Measurements from ENCODE around the gene OTULIN. TPM values are rescaled to one million over a fixed set of nuclear protein-coding genes. Genes with fewer than 3 reads are reported as not detected.

The OTULIN gene
- total and polyA plus RNA-seq, 4 donors, result 8.6 to 60.4 (median 30.6) TPM

DNA sequence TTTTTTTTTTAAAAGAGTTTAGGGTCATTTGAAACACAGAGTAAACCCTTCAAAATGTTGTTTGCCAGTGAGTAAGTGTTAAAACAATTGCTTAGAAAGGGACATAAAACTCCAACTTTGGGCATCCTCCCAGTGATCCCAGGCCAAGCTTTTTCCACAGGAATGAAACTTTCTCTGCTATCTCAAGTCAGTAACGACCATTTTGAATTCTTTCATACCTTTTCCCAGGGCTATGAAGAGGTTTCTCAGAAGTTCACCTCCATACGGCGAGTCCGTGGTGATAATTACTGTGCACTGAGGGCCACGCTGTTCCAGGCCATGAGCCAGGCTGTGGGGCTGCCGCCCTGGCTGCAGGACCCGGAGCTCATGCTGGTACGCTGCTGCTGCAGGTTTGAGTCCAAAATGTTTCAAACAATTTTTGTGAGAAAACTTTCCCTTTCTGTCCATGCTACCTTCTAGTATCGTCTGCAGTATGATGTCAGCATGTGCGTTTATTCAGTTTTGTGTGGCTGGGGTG, 16.8 kb downstream of the OTULIN start:
- 50 to 56% methylated on average over 10 of the region's 10 CpGs for WGBS, 2 donors
- intact Hi-C loops (cut with DNase I), result loop anchor here in 1 of 2 donors (10.0 kb wide), 1 partner anchor 194 kb away; the partner anchor contains the start of gene ANKH
- DNase-seq (no peak), ATAC-seq (ENCODE audit: low FRiP score) (no peak)
- no peaks in the 10 kb centered on the region for H3K9me3 ChIP-seq (ENCODE audit: control insufficient read depth, low read length)
- H3K4me1 ChIP-seq (ENCODE audit: control insufficient read depth in 1 of 2, insufficient read depth in 2 of 2, low read length in 2 of 2), result peaks cover 0 to 2% of the 10 kb centered on the region in 2 donors
- H3K36me3 ChIP-seq (ENCODE audit: control insufficient read depth in 1 of 2, insufficient read depth in 2 of 2, low read length in 1 of 2), result peaks cover 0 to 6% of the 10 kb centered on the region in 2 donors
- peak overlapping the region in 1 of 2 donors; percentile 10 for H3K27ac ChIP-seq (ENCODE audit: low read depth in 1 of 2, low read length in 2 of 2)
- H3K27me3 ChIP-seq (ENCODE audit: control insufficient read depth in 1 of 2, insufficient read depth in 2 of 2, low read length in 1 of 2), result no peaks in the 10 kb centered on the region
- no peak overlapping the region for H3K4me3 ChIP-seq (ENCODE audit: low read length in 2 of 2)

DNA sequence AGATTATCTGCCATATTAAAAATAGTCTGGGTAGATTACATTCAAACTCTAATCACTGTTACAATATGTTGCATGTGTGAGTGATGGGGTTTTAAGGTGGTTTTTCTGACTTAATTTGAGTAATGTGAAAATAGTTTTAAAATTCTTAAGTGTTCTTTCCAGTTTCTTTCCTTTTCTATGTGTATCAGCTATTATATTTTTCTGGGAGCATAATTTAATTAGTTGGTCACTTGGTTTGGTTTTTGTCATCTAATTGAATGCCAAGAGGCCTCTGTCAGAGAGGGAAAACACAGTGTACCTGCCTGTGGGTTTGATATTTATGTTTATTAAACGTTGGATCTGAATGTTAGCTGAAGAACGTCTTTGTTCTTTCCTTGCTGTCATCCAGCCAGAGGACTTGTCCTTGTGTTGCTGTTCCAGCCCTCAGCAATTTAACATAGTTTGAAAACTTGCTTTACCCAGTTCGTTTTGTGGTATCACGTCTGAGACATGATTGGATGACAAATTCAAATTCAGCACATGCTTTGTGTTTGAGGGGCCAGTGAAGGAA, 19.5 kb downstream of the OTULIN start:
- intact Hi-C loops (cut with DNase I), result loop anchor here in 1 of 2 donors (10.0 kb wide), 1 partner anchor 191 kb away; the partner anchor contains the start of gene ANKH
- Histone ChIP-seq H3K27ac (ENCODE audit: low read depth in 1 of 2, low read length in 2 of 2) (peak overlapping the region in 1 of 2 donors; percentile 25), H3K27me3 (ENCODE audit: control insufficient read depth in 1 of 2, insufficient read depth in 2 of 2, low read length in 1 of 2) (no peaks in the 10 kb centered on the region), H3K4me3 (ENCODE audit: low read length in 2 of 2) (no peak overlapping the region), H3K4me1 (ENCODE audit: control insufficient read depth in 1 of 2, insufficient read depth in 2 of 2, low read length in 2 of 2) (peaks cover 0 to 3% of the 10 kb centered on the region in 2 donors), H3K36me3 (ENCODE audit: control insufficient read depth in 1 of 2, insufficient read depth in 2 of 2, low read length in 1 of 2) (peaks cover 0 to 6% of the 10 kb centered on the region in 2 donors), H3K9me3 (ENCODE audit: control insufficient read depth, low read length) (no peaks in the 10 kb centered on the region)
- DNase-seq (no peak), ATAC-seq (ENCODE audit: low FRiP score) (no peak)
- 28 to 41% methylated on average over 4 of the region's 4 CpGs for WGBS, 2 donors

DNA sequence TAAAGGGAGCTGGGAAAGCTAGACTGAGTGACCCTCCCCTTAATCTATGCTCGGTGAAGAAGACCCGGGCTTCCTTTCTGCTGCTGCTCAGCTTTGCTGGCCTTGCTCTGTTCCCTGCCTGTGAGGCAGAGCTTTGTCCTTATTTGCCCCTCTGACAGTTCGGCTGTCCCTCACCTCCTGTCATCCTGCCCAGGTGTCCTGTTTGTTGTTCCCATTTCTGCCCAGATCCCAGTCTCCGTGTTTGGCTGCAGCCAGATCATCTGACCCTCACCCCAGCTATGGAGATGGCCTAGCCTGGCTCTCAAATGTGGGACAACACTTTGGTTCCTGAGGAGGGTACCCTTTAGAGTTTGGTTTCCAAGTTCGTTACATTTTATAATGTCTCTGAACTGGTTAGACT, 20.2 kb downstream of the OTULIN start:
- no peaks in the 10 kb centered on the region for H3K27me3 ChIP-seq (ENCODE audit: control insufficient read depth in 1 of 2, insufficient read depth in 2 of 2, low read length in 1 of 2)
- WGBS, 2 donors, result 68 to 72% methylated on average over 5 of the region's 5 CpGs
- H3K36me3 ChIP-seq (ENCODE audit: control insufficient read depth in 1 of 2, insufficient read depth in 2 of 2, low read length in 1 of 2), result peaks cover under 1 to 6% of the 10 kb centered on the region in 2 donors
- intact Hi-C loops (cut with DNase I), result loop anchor here (5.0 to 10.0 kb wide), 3 partner anchors 43 to 328 kb away; partner anchors contain the start of gene ANKH (in 1 of the 2)
- DNase-seq, result no peak
- H3K27ac ChIP-seq (ENCODE audit: low read depth in 1 of 2, low read length in 2 of 2), result no peak overlapping the region
- peak; percentile 31 for ATAC-seq (ENCODE audit: low FRiP score)
- no peak overlapping the region for H3K4me3 ChIP-seq (ENCODE audit: low read length in 2 of 2)
- no peaks in the 10 kb centered on the region for H3K9me3 ChIP-seq (ENCODE audit: control insufficient read depth, low read length)
- peaks cover 0 to 3% of the 10 kb centered on the region in 2 donors for H3K4me1 ChIP-seq (ENCODE audit: control insufficient read depth in 1 of 2, insufficient read depth in 2 of 2, low read length in 2 of 2)

DNA sequence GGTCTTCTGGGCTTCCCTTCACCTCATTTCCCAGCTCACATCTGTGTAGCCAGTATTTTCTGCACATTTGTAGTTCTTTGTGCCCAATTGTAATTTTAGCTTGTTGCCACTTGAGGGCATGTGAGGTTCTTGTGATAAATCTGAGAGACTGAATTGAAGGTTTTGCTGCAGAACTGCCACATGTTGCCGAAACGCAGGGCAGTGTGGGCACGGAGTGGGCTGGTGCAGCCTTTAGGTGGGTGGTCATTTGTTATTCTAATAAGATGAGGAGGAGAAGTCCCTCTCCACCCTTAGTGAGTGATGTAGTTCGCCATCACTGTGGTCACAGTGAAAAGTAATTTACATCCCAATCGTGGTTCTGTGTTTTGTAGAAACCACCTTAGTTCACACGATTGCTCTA, 21.2 kb downstream of the OTULIN start:
- no peaks in the 10 kb centered on the region for H3K27me3 ChIP-seq (ENCODE audit: control insufficient read depth in 1 of 2, insufficient read depth in 2 of 2, low read length in 1 of 2)
- peaks cover 1 to 3% of the 10 kb centered on the region in 2 donors for H3K4me1 ChIP-seq (ENCODE audit: control insufficient read depth in 1 of 2, insufficient read depth in 2 of 2, low read length in 2 of 2)
- intact Hi-C loops (cut with DNase I), result loop anchor here (5.0 to 10.0 kb wide), 3 partner anchors 42 to 327 kb away; partner anchors contain the start of gene ANKH (in 1 of the 2)
- no peak overlapping the region for H3K4me3 ChIP-seq (ENCODE audit: low read length in 2 of 2)
- ATAC-seq (ENCODE audit: low FRiP score) (peak; percentile 65), DNase-seq (no peak)
- H3K9me3 ChIP-seq (ENCODE audit: control insufficient read depth, low read length), result peaks cover 2% of the 10 kb centered on the region
- H3K36me3 ChIP-seq (ENCODE audit: control insufficient read depth in 1 of 2, insufficient read depth in 2 of 2, low read length in 1 of 2), result peaks cover 9 to 14% of the 10 kb centered on the region in 2 donors
- no peak overlapping the region for H3K27ac ChIP-seq (ENCODE audit: low read depth in 1 of 2, low read length in 2 of 2)
- 28% methylated on average over 6 of the region's 6 CpGs for WGBS, 2 donors

DNA sequence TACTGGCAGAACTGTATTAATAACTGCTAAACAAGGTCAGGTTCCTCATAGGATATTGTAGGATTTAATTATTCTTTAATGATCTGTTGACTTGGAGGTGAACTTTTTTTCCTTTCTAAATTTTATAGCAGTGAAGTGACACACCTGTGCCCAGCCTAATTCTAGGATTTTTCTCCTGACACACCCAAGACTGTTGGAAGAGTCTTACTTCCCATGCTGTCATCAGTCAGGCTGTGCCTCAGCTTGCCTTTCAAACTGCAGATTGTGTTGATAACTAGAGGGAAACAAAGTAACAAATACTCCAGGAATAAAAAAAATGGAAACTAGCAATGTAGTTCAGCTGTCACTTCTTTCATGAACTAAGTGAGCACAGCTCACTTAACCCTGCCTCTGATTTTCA, 22.0 kb downstream of the OTULIN start:
- peaks cover 3 to 4% of the 10 kb centered on the region in 2 donors for H3K4me1 ChIP-seq (ENCODE audit: control insufficient read depth in 1 of 2, insufficient read depth in 2 of 2, low read length in 2 of 2)
- H3K27me3 ChIP-seq (ENCODE audit: control insufficient read depth in 1 of 2, insufficient read depth in 2 of 2, low read length in 1 of 2), result no peaks in the 10 kb centered on the region
- peak overlapping the region in 1 of 2 donors; percentile 44 for H3K27ac ChIP-seq (ENCODE audit: low read depth in 1 of 2, low read length in 2 of 2)
- H3K9me3 ChIP-seq (ENCODE audit: control insufficient read depth, low read length), result peaks cover 2% of the 10 kb centered on the region
- intact Hi-C loops (cut with DNase I), result loop anchor here (5.0 to 10.0 kb wide), 3 partner anchors 41 to 326 kb away; partner anchors contain the start of gene ANKH (in 1 of the 2)
- peaks cover 10 to 15% of the 10 kb centered on the region in 2 donors for H3K36me3 ChIP-seq (ENCODE audit: control insufficient read depth in 1 of 2, insufficient read depth in 2 of 2, low read length in 1 of 2)
- ATAC-seq (ENCODE audit: low FRiP score), result no peak
- no peak overlapping the region for H3K4me3 ChIP-seq (ENCODE audit: low read length in 2 of 2)
- no peak for DNase-seq

DNA sequence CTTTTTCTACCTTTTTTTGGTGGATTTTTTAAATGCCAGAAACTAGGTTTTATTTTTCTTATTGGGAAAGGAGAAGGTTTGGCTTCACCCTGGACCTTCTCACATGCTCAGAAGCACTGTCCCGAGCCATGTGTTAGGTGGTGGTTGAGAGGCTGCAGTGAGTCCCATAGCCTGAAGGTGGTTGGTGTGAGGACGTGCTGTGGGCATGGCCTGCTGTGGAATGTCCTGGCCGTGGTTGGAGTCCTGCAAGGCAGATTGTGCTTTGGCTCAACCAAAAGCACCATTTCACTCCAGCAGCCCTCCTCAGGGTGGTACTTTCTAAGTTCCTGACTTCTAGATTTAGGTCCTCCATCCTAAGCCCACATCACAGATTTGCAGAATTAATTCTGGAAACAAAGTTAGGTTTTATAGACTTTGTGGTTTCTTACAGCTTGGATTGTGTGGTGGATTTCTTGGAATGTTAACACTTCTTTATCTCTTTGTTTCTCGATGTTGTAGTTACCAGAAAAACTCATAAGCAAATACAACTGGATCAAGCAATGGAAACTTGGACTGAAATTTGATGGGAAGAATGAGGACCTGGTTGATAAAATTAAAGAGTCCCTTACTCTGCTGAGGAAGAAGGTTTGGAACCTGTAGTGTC, 22.6 kb downstream of the OTULIN start:
- peak overlapping the region; percentile 16 to 19 for H3K27ac ChIP-seq (ENCODE audit: low read depth in 1 of 2, low read length in 2 of 2)
- intact Hi-C loops (cut with DNase I), result loop anchor here (5.0 to 10.0 kb wide), 3 partner anchors 40 to 325 kb away; partner anchors contain the start of gene ANKH (in 1 of the 2)
- H3K36me3 ChIP-seq (ENCODE audit: control insufficient read depth in 1 of 2, insufficient read depth in 2 of 2, low read length in 1 of 2), result peaks cover 10 to 15% of the 10 kb centered on the region in 2 donors
- no peaks in the 10 kb centered on the region for H3K27me3 ChIP-seq (ENCODE audit: control insufficient read depth in 1 of 2, insufficient read depth in 2 of 2, low read length in 1 of 2)
- peaks cover 2% of the 10 kb centered on the region for H3K9me3 ChIP-seq (ENCODE audit: control insufficient read depth, low read length)
- ATAC-seq (ENCODE audit: low FRiP score), result peak; percentile 68
- 2 to 6% methylated on average over 4 of the region's 4 CpGs for WGBS, 2 donors
- H3K4me1 ChIP-seq (ENCODE audit: control insufficient read depth in 1 of 2, insufficient read depth in 2 of 2, low read length in 2 of 2), result peaks cover 3 to 4% of the 10 kb centered on the region in 2 donors
- peak in 1 of 2 donors; percentile 61 for DNase-seq
- no peak overlapping the region for H3K4me3 ChIP-seq (ENCODE audit: low read length in 2 of 2)

DNA sequence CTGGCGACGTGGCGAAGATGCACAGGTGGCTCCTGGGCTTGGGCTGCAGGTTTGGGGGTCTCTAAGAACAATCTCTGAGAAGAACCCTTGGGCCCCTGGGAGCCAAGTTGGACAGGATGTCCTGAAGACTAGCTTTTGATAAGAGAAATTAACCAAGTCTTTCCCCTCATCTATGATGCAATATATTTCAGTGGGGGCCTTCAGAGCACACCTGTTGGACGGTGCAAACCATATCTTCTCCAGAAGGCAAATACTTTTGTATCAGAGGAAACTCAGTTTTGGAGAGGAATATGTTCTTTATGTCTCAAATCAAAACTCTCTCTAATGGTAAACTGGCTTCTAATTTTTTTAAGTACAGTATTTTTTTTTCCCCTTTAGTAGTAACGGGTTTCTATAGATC, 28.6 kb downstream of the OTULIN start:
- ATAC-seq (ENCODE audit: low FRiP score) (no peak), DNase-seq (no peak)
- Histone ChIP-seq H3K4me3 (ENCODE audit: low read length in 2 of 2) (no peak overlapping the region), H3K4me1 (ENCODE audit: control insufficient read depth in 1 of 2, insufficient read depth in 2 of 2, low read length in 2 of 2) (peaks cover 3 to 4% of the 10 kb centered on the region in 2 donors), H3K27me3 (ENCODE audit: control insufficient read depth in 1 of 2, insufficient read depth in 2 of 2, low read length in 1 of 2) (no peaks in the 10 kb centered on the region), H3K27ac (ENCODE audit: low read depth in 1 of 2, low read length in 2 of 2) (no peak overlapping the region), H3K36me3 (ENCODE audit: control insufficient read depth in 1 of 2, insufficient read depth in 2 of 2, low read length in 1 of 2) (peaks cover 10 to 13% of the 10 kb centered on the region in 2 donors), H3K9me3 (ENCODE audit: control insufficient read depth, low read length) (peaks cover 2% of the 10 kb centered on the region)
- intact Hi-C loops (cut with DNase I), result no loop called here
- 96 to 97% methylated on average over 5 of the region's 5 CpGs for whole genome bisulfite sequencing, 2 donors

DNA sequence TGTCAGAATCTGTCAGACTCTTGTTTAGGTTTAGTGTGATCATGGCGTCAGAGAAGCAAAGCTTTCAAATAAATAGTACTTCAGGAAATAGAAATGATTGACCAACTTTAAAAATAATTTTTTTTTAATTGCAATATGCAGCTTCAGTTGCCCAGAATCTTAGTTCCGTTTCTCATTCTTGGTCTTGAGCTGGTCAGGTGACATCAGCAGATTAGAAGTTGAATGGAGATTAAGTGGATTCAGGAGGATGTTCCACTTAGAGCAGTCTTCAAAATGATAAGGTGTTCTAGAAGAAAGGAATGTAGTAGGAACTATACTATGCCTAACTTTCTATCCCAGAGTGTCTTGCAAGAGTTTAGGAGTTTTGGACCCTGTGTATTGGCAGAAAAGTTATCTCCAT, 30.6 kb downstream of the OTULIN start:
- Histone ChIP-seq H3K27me3 (ENCODE audit: control insufficient read depth in 1 of 2, insufficient read depth in 2 of 2, low read length in 1 of 2) (no peaks in the 10 kb centered on the region), H3K4me3 (ENCODE audit: low read length in 2 of 2) (no peak overlapping the region), H3K27ac (ENCODE audit: low read depth in 1 of 2, low read length in 2 of 2) (no peak overlapping the region), H3K9me3 (ENCODE audit: control insufficient read depth, low read length) (peaks cover 2% of the 10 kb centered on the region), H3K4me1 (ENCODE audit: control insufficient read depth in 1 of 2, insufficient read depth in 2 of 2, low read length in 2 of 2) (peaks cover 4 to 5% of the 10 kb centered on the region in 2 donors), H3K36me3 (ENCODE audit: control insufficient read depth in 1 of 2, insufficient read depth in 2 of 2, low read length in 1 of 2) (peaks cover 6 to 11% of the 10 kb centered on the region in 2 donors)
- WGBS, 2 donors, result 69 to 80% methylated on average over 2 of the region's 2 CpGs
- DNase-seq, result no peak
- intact Hi-C loops (cut with DNase I), result no loop called here
- ATAC-seq (ENCODE audit: low FRiP score), result no peak

Data from aorta (tissue), 5 donors.